ENCODE data around the gene ZNF155. TPM values are rescaled to one million over a fixed set of nuclear protein-coding genes. Genes with fewer than 3 reads are reported as not detected.

ZNF155 gene
- total RNA-seq, 1 experiment from 2014 or later: 10.1 TPM

GRCh38 chr19:44019498-44019897 is 35.5 kb downstream of the ZNF155 start:
- Mint-ChIP-seq H3K27ac (no peak overlapping the region), H3K4me1 (0 out of 4 replicates have a peak, but pooled peaks cover 0 to under 1% of the 10 kb centered on the region in 2 experiments), H3K4me3 (no peak overlapping the region), H3K9me3 (peaks cover 28 to 55% of the 10 kb centered on the region in 2 experiments), H3K36me3 (ENCODE audit: insufficient read depth in 1 of 3, low read depth in 3 of 3) (peaks cover 0 to 7% (median 0%) of the 10 kb centered on the region in 3 experiments; a peak in 3 of 7 replicates), H3K27me3 (ENCODE audit: low read depth) (peaks cover 16% of the 10 kb centered on the region)
- Histone ChIP-seq H3K27ac (ENCODE audit: insufficient read length, low read depth, low read length) (no peak overlapping the region), H3K14ac (ENCODE audit: insufficient read depth, low read length) (no peak overlapping the region), H3K9ac (ENCODE audit: extremely low read depth, insufficient read length, low read length) (no peak overlapping the region), H3K23me2 (ENCODE audit: insufficient read length, low read depth, low read length, poor library complexity, severe bottlenecking) (no peaks in the 10 kb centered on the region), H2AK5ac (ENCODE audit: insufficient read length, low read length) (no peak overlapping the region), H2BK20ac (ENCODE audit: low read depth, low read length, poor library complexity, severe bottlenecking) (no peak overlapping the region), H2BK120ac (ENCODE audit: low read depth, low read length, poor library complexity, severe bottlenecking) (no peak overlapping the region), H2BK12ac (ENCODE audit: insufficient read length, low read depth, low read length) (no peak overlapping the region), H3K9me3 (ENCODE audit: control insufficient read depth, low read depth, low read length) (peaks cover 4% of the 10 kb centered on the region), H4K91ac (ENCODE audit: insufficient read length, low read depth, low read length) (no peak overlapping the region), H2BK5ac (ENCODE audit: insufficient read length, low read length) (no peak overlapping the region), H3K79me1 (ENCODE audit: insufficient read depth, low read depth, low read length, poor library complexity, severe bottlenecking) (no peaks in the 10 kb centered on the region), H3K4ac (ENCODE audit: low read depth, low read length) (no peak overlapping the region), H4K8ac (replicated peaks; ENCODE audit: insufficient read length, low read depth, low read length) (no peak overlapping the region), H3T11ph (ENCODE audit: low read length) (no peak overlapping the region), H3K4me1 (ENCODE audit: insufficient read depth, low read length) (no peaks in the 10 kb centered on the region), H2AFZ (ENCODE audit: low read length) (no peak overlapping the region), H4K20me1 (ENCODE audit: control insufficient read depth, insufficient read depth, insufficient read length) (no peaks in the 10 kb centered on the region), H3K27me3 (ENCODE audit: insufficient read depth, low read length) (no peaks in the 10 kb centered on the region), H3K4me2 (ENCODE audit: insufficient read depth, insufficient read length, low read length) (no peak overlapping the region), H3K56ac (ENCODE audit: insufficient read length, low read depth, low read length) (no peak overlapping the region), H3K23ac (ENCODE audit: insufficient read length, low read depth, low read length) (no peak overlapping the region), H3K79me2 (ENCODE audit: insufficient read depth, low read length) (no peaks in the 10 kb centered on the region), H3K18ac (ENCODE audit: insufficient read length, low read depth, low read length) (no peak overlapping the region), H2BK15ac (ENCODE audit: low read depth, low read length) (no peak overlapping the region), H4K5ac (ENCODE audit: insufficient read length, low read depth, low read length) (no peak overlapping the region)
- no CpG with 5 or more reads among the region's 2 CpGs for WGBS (ENCODE audit: extremely low coverage, insufficient read length, low lambda C conversion rate)
- no peak for TF ChIP-seq CTCF (conservative IDR thresholded peaks at IDR 0.05)
- no peak for DNase-seq
